AG09309 (cell line): Measurements from ENCODE around the gene SH2D1A.
"Not testable (repeated sequence)": the region's sequence is repeated elsewhere in the genome, so short reads cannot be mapped to it uniquely, and the experiment has no call there.

Source experiments
- DNase-seq: peaks from one replicate; pipeline ENCODE4 v3.0.0-alpha.2; 2010; ENCODE audit warnings: low read depth
- H3K4me3 ChIP-seq: 2 replicates; pipeline ENCODE4 v1.5.1; 2011; ENCODE audit warnings: mild to moderate bottlenecking, low read depth, low read length, moderate library complexity; ENCODE audit not compliant: control insufficient read depth
- CTCF ChIP-seq: IDR thresholded peaks from 2 replicates; pipeline ENCODE4 v1.5.1; 2011; ENCODE audit warnings: mild to moderate bottlenecking, low read depth, low read length, inconsistent platforms; ENCODE audit not compliant: insufficient read depth, control insufficient read depth; ENCODE audit errors: missing control alignments

The SH2D1A gene

GRCh38 chrX:124346117-124346876, at the start of gene SH2D1A:
Gene SH2D1A, plus strand, starts transcription at chrX:124346563. Its CDS starts 80 bp downstream, at chrX:124346643.
- DNase-seq: no peak
- no peak within 1 kb of the TSS for H3K4me3 ChIP-seq
- no peak for TF ChIP-seq CTCF

- not testable (repeated sequence) for DNase-seq, H3K4me3 ChIP-seq
These were observed 47.0 kb upstream of the SH2D1A start for GRCh38 chrX:124299323-124299722.

- DNase-seq: no peak
- H3K4me3 ChIP-seq: no peak overlapping the region
- TF ChIP-seq CTCF: no peak
These were observed 46.0 kb upstream of the SH2D1A start for GRCh38 chrX:124300405-124300804.

GRCh38 chrX:124307253-124307907, 39.0 kb upstream of the SH2D1A start:
- DNase-seq: no peak
- no peak overlapping the region for H3K4me3 ChIP-seq
- no peak for TF ChIP-seq CTCF

GRCh38 chrX:124325732-124326131, 20.6 kb upstream of the SH2D1A start:
- no peak for TF ChIP-seq CTCF
- no peak for DNase-seq
- H3K4me3 ChIP-seq: no peak overlapping the region

GRCh38 chrX:124328765-124329164, 17.6 kb upstream of the SH2D1A start:
- no peak for TF ChIP-seq CTCF
- no peak overlapping the region for H3K4me3 ChIP-seq
- DNase-seq: no peak
